ENCODE results near the gene UBXN10.

Gene UBXN10

DNA sequence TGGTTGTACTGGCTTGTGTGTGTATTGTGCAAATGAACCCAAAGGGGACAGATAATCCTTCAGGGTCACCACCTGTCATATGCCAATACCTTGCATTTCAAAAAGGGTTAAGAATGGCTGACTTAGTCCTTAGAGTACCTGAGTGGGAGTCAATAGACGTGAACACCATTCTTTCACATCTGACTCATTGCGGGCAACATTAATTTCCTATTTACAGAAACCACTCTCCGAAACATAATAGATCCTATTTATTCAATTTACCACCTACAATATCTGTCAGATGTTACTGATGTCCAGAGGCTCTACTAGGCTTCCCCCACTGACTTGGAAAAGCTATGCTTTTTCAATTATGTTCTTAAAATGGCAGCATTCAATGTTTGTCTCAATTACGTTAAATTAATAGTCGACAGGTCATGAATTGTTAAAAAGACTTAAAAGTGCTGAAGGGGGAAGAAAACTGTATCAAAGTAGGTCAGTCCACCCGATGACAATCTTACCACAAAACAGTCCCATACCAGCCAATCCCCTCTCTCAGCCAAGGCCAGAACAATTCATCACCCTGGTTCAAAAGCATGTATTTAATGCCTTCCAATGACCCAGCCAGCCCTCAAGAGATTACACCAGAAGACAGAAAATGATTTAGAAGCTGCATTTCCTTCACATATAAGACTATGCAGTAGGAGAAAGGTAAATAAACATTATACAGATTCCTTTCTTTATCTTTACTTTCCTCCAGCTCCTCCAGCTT lies 49.1 kb downstream of the UBXN10 start:
- no peak for DNase-seq (ENCODE audit: low read depth, low spot score)

DNA sequence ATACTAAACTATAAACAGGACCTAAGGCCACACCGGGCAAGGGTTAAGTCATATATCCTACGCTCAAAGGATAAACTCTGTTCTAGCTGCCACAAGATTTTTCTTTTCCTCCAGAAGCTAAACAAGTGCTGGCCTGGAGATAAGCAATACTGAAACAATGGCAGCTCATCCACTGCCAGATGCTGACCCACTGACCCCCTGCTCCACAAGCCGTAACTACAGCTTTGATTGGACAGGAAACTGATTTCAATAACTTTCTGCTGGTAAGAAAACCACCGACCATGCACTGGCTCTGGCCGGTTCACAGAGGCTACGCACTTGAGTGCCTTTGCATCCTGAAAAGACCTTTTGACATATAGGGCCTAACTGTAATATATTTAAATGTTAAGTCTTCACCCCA lies 51.8 kb downstream of the UBXN10 start:
- DNase-seq (ENCODE audit: low read depth, low spot score), result no peak

DNA sequence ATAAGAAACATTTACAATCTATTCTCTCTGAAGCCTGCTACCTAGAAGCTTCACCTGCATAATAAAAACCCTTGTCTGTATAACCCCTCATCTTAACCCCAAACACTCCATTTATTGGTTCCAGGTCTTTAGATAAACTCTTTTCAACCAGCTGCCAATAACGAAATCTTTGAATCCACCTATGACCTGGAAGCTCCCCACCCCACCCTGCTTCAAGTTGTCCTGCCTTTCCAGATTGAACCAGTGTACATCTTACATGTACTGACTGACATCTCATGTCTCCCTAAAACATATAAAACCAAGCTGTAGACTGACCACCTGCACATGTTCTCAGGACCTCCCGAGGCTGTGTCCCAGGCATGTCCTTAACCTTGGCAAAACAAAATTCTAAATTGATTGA lies 54.1 kb downstream of the UBXN10 start:
- DNase-seq (ENCODE audit: low read depth, low spot score), result no peak

- no peak for DNase-seq (ENCODE audit: low read depth, low spot score)
Observed at GRCh38 chr1:20242890-20243479, 57.1 kb downstream of the UBXN10 start.
